ENCODE results near the gene SGIP1. TPM values are rescaled to one million over a fixed set of nuclear protein-coding genes. Genes with fewer than 3 reads are reported as not detected.
A peak's percentile ranks its signal among the peaks of the same experiment; 100 is the strongest.

Gene SGIP1
- total RNA-seq, 1 experiment from 2014 or later, result 3.7 TPM

DNA sequence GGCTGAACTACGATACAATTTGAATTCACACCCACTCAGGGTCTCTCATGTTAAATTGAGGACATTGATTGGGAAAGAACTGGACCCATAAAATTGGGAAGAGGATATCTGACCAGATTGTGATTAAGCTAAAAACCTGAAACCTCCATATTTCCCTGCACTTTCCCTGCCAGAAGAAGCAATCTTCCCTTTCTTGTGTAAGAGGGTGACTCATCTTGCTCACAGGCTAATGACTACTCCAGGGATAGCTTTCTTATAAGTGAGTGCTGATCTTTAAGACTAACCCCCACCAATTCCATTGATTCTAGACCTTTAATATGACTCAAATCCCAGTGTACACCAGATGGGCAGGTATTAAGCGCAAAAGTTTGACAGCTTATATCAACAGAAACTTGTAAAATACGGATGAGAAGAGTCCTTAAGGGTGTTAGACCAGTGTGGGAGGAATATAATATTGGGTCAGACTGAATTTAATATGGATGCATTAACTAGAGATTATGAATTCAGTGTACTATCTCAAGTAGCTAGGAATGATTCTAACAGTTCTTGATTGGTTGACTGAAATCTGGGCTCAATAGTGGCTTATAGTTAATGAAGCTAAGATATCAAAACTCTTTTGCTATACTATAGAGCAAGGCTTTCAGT, 12.1 kb upstream of the SGIP1 start:
- DNase-seq (ENCODE audit: extremely low read depth, low read depth), result peak; percentile 68

GRCh38 chr1:66523562-66523961, 10.4 kb upstream of the SGIP1 start:
- no peak for DNase-seq (ENCODE audit: extremely low read depth, low read depth)

GRCh38 chr1:66525086-66525485, 8.9 kb upstream of the SGIP1 start:
- no peak for DNase-seq (ENCODE audit: extremely low read depth, low read depth)

- no peak for DNase-seq (ENCODE audit: extremely low read depth, low read depth)
Observed at GRCh38 chr1:66526036-66526435, 7.9 kb upstream of the SGIP1 start.

- DNase-seq (ENCODE audit: extremely low read depth, low read depth), result no peak
Observed at GRCh38 chr1:66526991-66527390, 7.0 kb upstream of the SGIP1 start.

GRCh38 chr1:66527686-66528085, 6.3 kb upstream of the SGIP1 start:
- no peak for DNase-seq (ENCODE audit: extremely low read depth, low read depth)

DNA sequence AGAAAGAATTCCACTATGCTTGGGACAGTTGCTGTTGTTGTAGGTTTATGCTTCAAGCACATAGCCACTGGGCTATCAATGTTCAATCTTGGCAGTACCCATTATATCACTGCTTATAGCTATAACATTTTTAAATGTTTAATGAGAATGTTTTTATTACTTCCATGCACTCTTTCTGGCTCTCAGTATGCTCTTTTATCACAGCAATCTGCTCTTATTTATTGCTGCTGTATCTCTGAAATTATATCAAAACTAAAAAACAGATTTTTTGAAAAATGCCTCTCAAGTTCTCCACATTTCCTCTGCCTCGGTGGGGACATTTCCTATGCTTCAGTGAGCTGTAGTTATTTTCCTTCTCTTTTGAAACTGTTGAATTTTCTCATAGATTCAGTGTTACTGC, 5.4 kb upstream of the SGIP1 start:
- DNase-seq (ENCODE audit: extremely low read depth, low read depth), result no peak

DNA sequence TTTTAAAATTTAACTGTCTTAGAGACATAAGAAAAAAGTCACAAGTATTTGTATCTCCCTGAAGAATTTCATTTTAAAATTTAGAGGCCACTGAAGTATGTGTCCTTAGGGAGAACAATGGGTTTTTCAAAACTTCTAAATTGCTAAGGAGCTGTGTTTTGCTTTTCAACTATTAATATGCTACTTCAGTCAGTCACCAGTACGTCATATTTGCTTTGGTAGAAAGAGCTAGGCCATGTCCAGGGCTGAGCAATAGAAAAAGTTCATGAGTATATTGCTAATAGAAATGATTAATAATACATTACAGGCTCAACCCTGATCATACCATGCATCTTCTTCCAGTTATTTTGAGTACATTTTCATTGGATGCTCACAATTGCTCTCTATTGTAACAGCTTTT, 1.7 kb upstream of the SGIP1 start:
- DNase-seq (ENCODE audit: extremely low read depth, low read depth), result no peak

- DNase-seq (ENCODE audit: extremely low read depth, low read depth), result no peak
Observed at GRCh38 chr1:66532798-66533783, 862 bp upstream of the SGIP1 start.

GRCh38 chr1:66535061-66535460, 1.1 kb downstream of the SGIP1 start:
- DNase-seq (ENCODE audit: extremely low read depth, low read depth), result no peak

DNA sequence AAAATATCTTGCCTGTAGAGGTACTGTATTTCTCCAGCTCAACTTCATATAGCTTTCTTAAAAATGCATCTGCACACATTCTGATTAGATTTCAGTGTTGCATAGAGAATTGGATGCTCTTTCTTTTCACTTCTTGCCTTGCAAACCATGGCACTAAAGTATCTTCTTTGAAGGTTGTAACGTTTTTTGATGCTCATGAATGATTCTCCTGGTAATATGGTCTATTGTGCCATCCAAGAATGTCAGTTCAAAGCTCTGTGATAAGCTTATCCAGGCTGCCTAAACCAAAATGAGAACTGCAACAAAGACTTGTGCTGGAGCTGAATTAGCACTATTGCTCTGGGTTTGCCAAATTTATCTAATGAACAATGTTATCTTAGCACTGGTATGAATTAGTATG, 1.9 kb downstream of the SGIP1 start:
- no peak for DNase-seq (ENCODE audit: extremely low read depth, low read depth)

GRCh38 chr1:66537718-66538117, 3.8 kb downstream of the SGIP1 start:
- DNase-seq (ENCODE audit: extremely low read depth, low read depth), result no peak

DNA sequence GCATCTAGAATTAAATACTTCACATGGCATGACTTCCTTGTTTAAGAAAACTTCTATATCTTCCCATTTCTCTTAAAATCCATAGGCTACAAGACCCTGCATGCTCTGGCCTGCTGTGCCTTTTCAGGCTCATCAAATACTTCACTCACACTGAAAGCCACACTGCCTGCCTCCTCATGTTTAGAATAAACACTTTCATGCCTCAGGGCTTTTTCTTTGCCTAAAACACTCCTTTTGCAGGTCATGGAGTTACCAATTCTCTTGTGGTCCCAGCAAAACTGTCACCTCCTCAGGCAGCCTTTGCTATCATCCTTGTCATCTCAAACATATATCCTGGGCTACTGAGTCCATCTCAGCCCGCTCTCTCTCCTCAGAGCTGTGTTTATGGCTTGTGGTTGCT, 5.5 kb downstream of the SGIP1 start:
- DNase-seq (ENCODE audit: extremely low read depth, low read depth), result no peak

DNA sequence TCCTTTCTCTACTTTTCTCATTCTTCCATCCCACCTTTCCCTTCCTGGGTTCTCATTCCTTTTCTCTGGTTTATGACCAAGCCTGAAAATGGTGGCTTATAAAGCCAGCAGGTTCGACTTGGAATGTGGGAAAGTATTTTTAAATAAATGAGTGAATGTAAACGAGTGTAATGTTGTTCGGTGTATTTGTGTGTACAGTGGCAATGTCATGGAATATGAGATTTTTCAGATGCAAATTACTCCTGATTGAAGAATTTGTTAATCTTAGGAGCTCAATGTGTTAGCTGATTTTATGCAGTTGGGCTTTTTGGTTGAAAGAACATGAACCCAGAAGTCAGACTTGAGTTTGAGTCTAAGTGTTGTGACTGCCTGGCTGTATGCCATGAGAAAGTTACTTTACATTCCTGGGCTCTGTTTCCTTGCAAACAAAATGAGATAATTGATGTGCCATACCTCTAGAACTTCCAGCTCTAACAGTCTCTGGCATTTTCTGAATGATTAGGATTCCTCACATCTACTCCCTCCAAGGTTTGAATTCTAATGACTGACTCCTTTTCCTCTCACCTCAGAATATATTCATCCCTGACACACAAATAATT, 6.6 kb downstream of the SGIP1 start:
- DNase-seq (ENCODE audit: extremely low read depth, low read depth), result no peak

DNA sequence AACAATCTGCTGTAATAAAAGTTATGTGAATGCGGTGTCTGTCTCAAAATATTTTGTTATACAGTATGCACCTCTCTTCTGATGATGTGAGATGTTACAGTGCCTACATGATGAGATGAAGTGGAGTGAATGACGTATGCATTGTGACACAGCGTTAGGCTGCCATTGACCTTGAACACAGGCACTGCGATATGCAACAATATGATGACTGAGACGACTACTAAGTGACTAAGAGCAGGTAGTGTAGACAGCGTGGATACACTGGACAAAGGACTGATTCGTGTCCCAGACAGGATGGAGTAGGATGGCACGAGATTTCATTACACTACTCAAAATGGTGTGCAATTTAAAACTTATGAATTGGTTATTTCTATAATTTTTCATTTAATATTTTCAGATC, 8.4 kb downstream of the SGIP1 start:
- DNase-seq (ENCODE audit: extremely low read depth, low read depth), result no peak

- DNase-seq (ENCODE audit: extremely low read depth, low read depth), result no peak
Observed at GRCh38 chr1:66542811-66543767, 9.1 kb downstream of the SGIP1 start.

DNA sequence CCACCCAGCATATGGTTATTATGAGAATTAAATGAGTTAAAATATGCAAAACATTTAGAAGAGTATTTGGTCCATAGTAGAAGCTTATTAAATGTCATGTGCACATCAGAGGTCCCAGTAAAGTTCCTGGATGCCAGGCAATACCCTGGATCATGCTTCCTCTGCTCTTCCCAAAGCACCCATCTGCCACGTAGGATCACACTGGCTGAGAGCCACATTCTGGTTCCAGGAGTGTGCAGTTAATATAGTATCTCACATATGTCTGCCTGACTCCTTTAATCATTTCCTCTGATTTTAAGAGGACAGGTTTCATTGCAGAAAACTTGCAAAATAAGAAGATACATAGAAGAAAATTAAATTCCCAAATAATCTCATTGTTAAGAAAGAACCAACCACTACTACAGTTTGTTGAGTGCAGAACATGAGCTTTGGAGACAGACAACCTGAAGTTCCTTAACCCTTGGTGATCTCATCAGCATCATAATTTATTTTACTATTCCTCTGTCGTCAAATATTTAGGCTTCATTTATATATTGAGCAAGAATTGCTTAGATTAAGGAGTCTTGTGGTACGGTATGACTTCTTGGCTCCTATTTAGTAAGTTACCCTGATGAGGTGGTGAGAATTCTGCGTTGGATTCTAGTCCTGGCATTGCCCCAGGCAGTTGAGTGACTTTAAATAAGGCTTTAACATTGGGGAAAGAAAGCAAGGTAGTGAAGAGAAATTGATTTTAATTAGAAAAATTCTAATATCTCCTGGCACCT, 12.3 kb downstream of the SGIP1 start:
- no peak for DNase-seq (ENCODE audit: extremely low read depth, low read depth)

DNA sequence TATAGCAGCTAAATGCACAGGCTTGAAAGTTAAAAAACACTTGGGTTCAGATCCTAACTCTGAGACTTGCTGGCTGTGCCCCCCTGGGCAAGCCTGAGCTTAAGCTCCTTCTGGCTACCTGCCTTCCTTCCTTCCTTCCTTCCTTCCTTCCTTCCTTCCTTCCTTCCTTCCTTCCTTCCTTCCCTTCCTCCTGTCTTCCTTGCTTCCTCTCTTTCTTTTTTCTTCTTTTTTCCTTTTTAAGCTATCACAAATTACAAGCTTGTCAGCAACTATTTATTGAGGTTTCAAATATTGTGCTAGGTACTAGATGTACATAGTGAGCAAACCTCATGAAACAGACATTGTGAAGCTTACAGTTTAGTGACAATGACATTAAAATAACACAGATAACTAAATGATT, 15.1 kb downstream of the SGIP1 start:
- DNase-seq (ENCODE audit: extremely low read depth, low read depth), result no peak

DNA sequence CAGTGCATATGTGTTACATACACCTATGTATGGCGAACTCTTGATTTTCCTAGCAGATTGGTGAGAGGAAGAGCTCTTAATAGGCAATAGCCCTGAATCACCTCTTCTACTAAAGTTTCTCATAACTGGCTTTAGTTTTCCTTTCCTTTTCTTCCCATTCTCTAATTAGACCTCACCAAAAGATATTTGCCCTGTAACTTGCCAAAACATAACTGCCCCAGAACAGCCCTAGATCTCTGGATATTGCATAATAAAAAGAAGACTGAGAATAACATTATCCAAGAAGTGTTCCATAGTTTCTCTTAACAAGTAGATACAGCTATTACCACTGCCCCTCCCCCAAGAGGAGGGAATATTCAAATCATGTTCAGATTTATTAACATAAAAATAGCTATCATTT, 16.3 kb downstream of the SGIP1 start:
- no peak for DNase-seq (ENCODE audit: extremely low read depth, low read depth)

DNA sequence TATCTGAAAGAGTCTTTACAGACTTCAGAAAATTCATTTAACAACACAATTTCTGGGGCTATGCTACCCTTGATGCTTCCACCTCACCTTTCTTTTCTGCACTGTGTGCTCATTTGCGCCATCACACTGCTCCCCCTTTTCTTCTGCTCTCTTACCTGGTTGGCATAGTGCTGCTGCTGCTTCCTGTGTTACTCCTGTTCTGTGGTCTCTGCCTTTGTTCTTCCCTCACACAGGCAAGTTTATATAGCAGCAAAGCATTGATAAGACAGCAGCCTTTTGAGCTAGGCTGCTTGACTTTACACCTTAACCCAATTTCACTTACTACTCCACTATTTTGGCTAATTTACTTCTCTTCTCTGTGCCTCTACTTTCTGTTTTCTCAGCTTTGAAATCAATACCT, 18.3 kb downstream of the SGIP1 start:
- no peak for DNase-seq (ENCODE audit: extremely low read depth, low read depth)
